Stimulated activated CD4-positive, alpha-beta T cell treated with anti-CD3 and anti-CD28 coated beads, Interleukin-15, amount 100 ng/mL, for 1 hour (primary cell): ENCODE data around the gene WWOX.

Experiments
- DNase-seq, 2 donors: peaks; one replicate each; pipeline ENCODE4 v3.0.0-alpha.2; 2020; ENCODE audit warnings: low read depth in 1 of 2, low spot score in 1 of 2

The WWOX gene

GRCh38 chr16:78460428-78460827 is 361.0 kb downstream of the WWOX start:
- no peak for DNase-seq

- no peak for DNase-seq
These were observed 361.6 kb downstream of the WWOX start for GRCh38 chr16:78461087-78461486.

- no peak for DNase-seq
These were observed 362.2 kb downstream of the WWOX start for GRCh38 chr16:78461496-78462287.

- no peak for DNase-seq
These were observed 363.1 kb downstream of the WWOX start for GRCh38 chr16:78462288-78463208.

- no peak for DNase-seq
These were observed 364.1 kb downstream of the WWOX start for GRCh38 chr16:78463591-78463990.

- no peak for DNase-seq
These were observed 365.4 kb downstream of the WWOX start for GRCh38 chr16:78464833-78465232.

GRCh38 chr16:78465730-78466129 is 366.3 kb downstream of the WWOX start:
- no peak for DNase-seq

GRCh38 chr16:78469787-78470186 is 370.3 kb downstream of the WWOX start:
- no peak for DNase-seq

- no peak for DNase-seq
These were observed 373.7 kb downstream of the WWOX start for GRCh38 chr16:78473031-78473699.

- DNase-seq = no peak
These were observed 375.3 kb downstream of the WWOX start for GRCh38 chr16:78474762-78475161.

- DNase-seq = no peak
These were observed 377.2 kb downstream of the WWOX start for GRCh38 chr16:78476615-78477014.

- no peak for DNase-seq
These were observed 378.9 kb downstream of the WWOX start for GRCh38 chr16:78478267-78478861.

GRCh38 chr16:78479723-78480122 is 380.3 kb downstream of the WWOX start:
- DNase-seq = no peak

GRCh38 chr16:78480588-78480987 is 381.1 kb downstream of the WWOX start:
- DNase-seq = no peak

- DNase-seq = no peak
These were observed 383.9 kb downstream of the WWOX start for GRCh38 chr16:78483124-78483992.

GRCh38 chr16:78484509-78485058 is 385.1 kb downstream of the WWOX start:
- DNase-seq = no peak

- DNase-seq = no peak
These were observed 385.9 kb downstream of the WWOX start for GRCh38 chr16:78485188-78485916.

GRCh38 chr16:78485917-78486257 is 386.4 kb downstream of the WWOX start:
- DNase-seq = no peak

GRCh38 chr16:78487471-78487870 is 388.0 kb downstream of the WWOX start:
- DNase-seq = no peak
